Glutamatergic neuron (in vitro differentiated cells): ENCODE data around the gene CHMP5. TPM values are rescaled to one million over a fixed set of nuclear protein-coding genes. Genes with fewer than 3 reads are reported as not detected.
A peak's percentile ranks its signal among the peaks of the same experiment; 100 is the strongest.

Source experiments
- DNase-seq: peaks from one replicate; pipeline ENCODE4 v3.0.0; 2022
- H3K27ac Mint-ChIP-seq: one replicate; pipeline ENCODE4 v1.8.0; 2020; ENCODE audit warnings: mild to moderate bottlenecking, mixed read lengths, inconsistent platforms; ENCODE audit not compliant: unreplicated experiment
- H3K27me3 Mint-ChIP-seq: one replicate; pipeline ENCODE4 v1.8.0; 2020; ENCODE audit warnings: mild to moderate bottlenecking, moderate library complexity, mixed read lengths, inconsistent platforms; ENCODE audit not compliant: unreplicated experiment
- H3K36me3 Mint-ChIP-seq: one replicate; pipeline ENCODE4 v1.8.0; 2020; ENCODE audit warnings: mild to moderate bottlenecking, mixed read lengths, inconsistent platforms; ENCODE audit not compliant: unreplicated experiment
- H3K4me1 Mint-ChIP-seq: one replicate; pipeline ENCODE4 v1.8.0; 2020; ENCODE audit warnings: mild to moderate bottlenecking, low read depth, mixed read lengths, inconsistent platforms; ENCODE audit not compliant: unreplicated experiment
- H3K4me3 Mint-ChIP-seq: one replicate; pipeline ENCODE4 v1.8.0; 2020; ENCODE audit warnings: mild to moderate bottlenecking, mixed read lengths, inconsistent platforms; ENCODE audit not compliant: unreplicated experiment
- H3K9me3 Mint-ChIP-seq: one replicate; pipeline ENCODE4 v1.8.0; 2020; ENCODE audit warnings: mild to moderate bottlenecking, moderate library complexity, mixed read lengths, inconsistent platforms; ENCODE audit not compliant: unreplicated experiment
- CTCF ChIP-seq: fragments of 200-600 bp; sonication (generic); IDR thresholded peaks from one replicate; pipeline ENCODE4 v1.5.0; 2021; ENCODE audit not compliant: partially characterized antibody, unreplicated experiment
- total RNA-seq: library from RNA; stranded (reverse); fragmentation: NEBNext Ultra II Directional; extraction: Animal tissue kit (Norgen Biotek cat#: 25700); gene quantifications from one replicate; pipeline ENCODE4 v1.2.1, GENCODE V29; 2021; ENCODE audit not compliant: unreplicated experiment

The CHMP5 gene
- total RNA-seq, 1 donor from 2014 or later = 61.7 TPM

- peaks cover 8% of the 10 kb centered on the region for H3K9me3 Mint-ChIP-seq
- no peak overlapping the region for H3K4me3 Mint-ChIP-seq
- no peaks in the 10 kb centered on the region for H3K36me3 Mint-ChIP-seq
- no peaks in the 10 kb centered on the region for H3K4me1 Mint-ChIP-seq
- no peak for TF ChIP-seq CTCF
- H3K27me3 Mint-ChIP-seq = peaks cover 5% of the 10 kb centered on the region
- H3K27ac Mint-ChIP-seq = no peak overlapping the region
- no peak for DNase-seq
Measured at GRCh38 chr9:33285502-33285901, 20.7 kb downstream of the CHMP5 start.

DNA sequence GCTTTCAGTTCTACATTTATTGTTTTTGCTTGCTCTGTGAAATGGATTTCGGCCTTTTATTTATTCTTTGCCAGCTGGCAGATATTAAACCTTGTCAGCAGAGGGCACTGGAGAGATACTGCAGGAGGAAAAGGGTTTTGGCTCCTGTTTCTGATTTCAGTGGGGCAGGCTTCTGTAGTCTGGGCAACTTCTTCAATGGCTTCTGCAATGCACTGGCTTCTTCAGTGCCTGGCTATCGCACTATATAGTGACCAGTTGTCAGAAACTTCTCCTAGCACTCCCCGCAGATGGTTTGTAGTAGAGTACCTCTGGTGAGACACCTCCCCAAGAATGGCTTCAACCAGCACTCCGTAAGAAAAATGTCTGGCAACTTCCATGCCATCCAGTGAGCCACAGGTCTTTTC lies 22.2 kb downstream of the CHMP5 start:
- TF ChIP-seq CTCF = no peak
- peaks cover 2% of the 10 kb centered on the region for H3K4me1 Mint-ChIP-seq
- DNase-seq = no peak
- no peaks in the 10 kb centered on the region for H3K36me3 Mint-ChIP-seq
- H3K9me3 Mint-ChIP-seq = peaks cover 10% of the 10 kb centered on the region
- no peak overlapping the region for H3K4me3 Mint-ChIP-seq
- no peak overlapping the region for H3K27ac Mint-ChIP-seq
- H3K27me3 Mint-ChIP-seq = peaks cover 8% of the 10 kb centered on the region

DNA sequence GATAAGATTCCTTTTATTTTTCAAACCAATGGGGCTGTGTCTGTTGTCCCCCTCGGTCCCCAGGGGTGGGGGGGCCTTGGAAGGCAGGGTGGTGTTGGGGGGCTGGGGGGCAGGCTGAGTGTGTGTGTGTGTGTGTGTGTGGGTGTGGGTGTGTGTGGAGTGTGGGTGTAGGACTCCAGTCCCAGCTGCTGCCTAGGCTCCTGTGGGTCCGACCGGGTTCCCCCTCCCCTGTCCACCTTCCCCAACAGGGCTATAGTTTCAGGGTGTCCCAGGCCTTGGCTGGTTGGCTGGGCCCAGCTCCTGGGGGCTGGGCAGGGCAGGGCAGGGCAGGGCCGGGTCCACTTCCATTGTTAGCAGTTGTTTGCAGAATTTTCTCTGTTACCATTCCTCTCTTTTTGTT lies 23.4 kb downstream of the CHMP5 start:
- H3K9me3 Mint-ChIP-seq = peaks cover 12% of the 10 kb centered on the region
- H3K27me3 Mint-ChIP-seq = peaks cover 8% of the 10 kb centered on the region
- no peak for TF ChIP-seq CTCF
- no peak overlapping the region for H3K4me3 Mint-ChIP-seq
- DNase-seq = peak; percentile 14
- no peaks in the 10 kb centered on the region for H3K36me3 Mint-ChIP-seq
- no peak overlapping the region for H3K27ac Mint-ChIP-seq
- H3K4me1 Mint-ChIP-seq = peaks cover 5% of the 10 kb centered on the region

- peaks cover 12% of the 10 kb centered on the region for H3K9me3 Mint-ChIP-seq
- H3K4me3 Mint-ChIP-seq = no peak overlapping the region
- H3K36me3 Mint-ChIP-seq = no peaks in the 10 kb centered on the region
- DNase-seq = peak; percentile 15
- peaks cover 5% of the 10 kb centered on the region for H3K4me1 Mint-ChIP-seq
- H3K27ac Mint-ChIP-seq = no peak overlapping the region
- TF ChIP-seq CTCF = no peak
- H3K27me3 Mint-ChIP-seq = peaks cover 8% of the 10 kb centered on the region
Measured at GRCh38 chr9:33288828-33289483, 24.1 kb downstream of the CHMP5 start.

DNA sequence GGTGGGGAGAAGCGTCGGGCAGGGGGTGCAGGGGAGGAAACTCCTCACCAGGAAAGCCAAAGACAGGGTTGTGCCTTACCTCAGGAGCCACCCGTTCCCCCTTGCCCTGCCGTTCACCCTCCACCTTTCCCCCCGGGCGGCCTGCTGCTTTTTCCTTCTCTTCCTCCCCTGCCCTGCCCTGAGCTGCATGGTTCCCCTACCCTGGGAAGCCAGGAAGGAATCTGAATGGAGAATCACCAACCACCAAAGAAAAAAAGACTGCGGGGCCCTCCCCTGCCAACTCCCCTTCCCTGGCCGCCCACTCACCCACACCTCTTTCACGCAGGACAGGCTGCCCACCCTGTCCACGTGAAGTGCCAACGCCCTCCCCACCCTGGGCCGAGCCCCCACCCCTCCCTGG lies 24.6 kb downstream of the CHMP5 start:
- peak; percentile 14 for DNase-seq
- Mint-ChIP-seq H3K4me3 (peak overlapping the region; percentile 98), H3K27me3 (peaks cover 8% of the 10 kb centered on the region), H3K36me3 (no peaks in the 10 kb centered on the region), H3K27ac (peak overlapping the region; percentile 88), H3K4me1 (peaks cover 5% of the 10 kb centered on the region), H3K9me3 (peaks cover 12% of the 10 kb centered on the region)
- TF ChIP-seq CTCF = no peak
